Measurements from ENCODE around the gene CIAO3.

The CIAO3 gene

GRCh38 chr16:740764-741505, at the start of gene CIAO3:
Gene CIAO3, minus strand, starts transcription at chr16:740997. Its CDS starts 12 bp downstream, at chr16:740985.
- peak; percentile 86 for DNase-seq (ENCODE audit: low read depth, low spot score)

GRCh38 chr16:790086-790485, 49.3 kb upstream of the CIAO3 start:
- DNase-seq (ENCODE audit: low read depth, low spot score): no peak

- no peak for DNase-seq (ENCODE audit: low read depth, low spot score)
These were observed 48.5 kb upstream of the CIAO3 start for GRCh38 chr16:789191-789850.

- DNase-seq (ENCODE audit: low read depth, low spot score): peak; percentile 85
These were observed 47.8 kb upstream of the CIAO3 start, which contains the start of gene CHTF18 for GRCh38 chr16:788399-789126. Gene CHTF18, plus strand, starts transcription at chr16:788620. Its CDS starts 65 bp downstream, at chr16:788685.

GRCh38 chr16:787978-788398, 47.2 kb upstream of the CIAO3 start, which contains the start of gene RPUSD1:
Gene RPUSD1, minus strand, starts transcription at chr16:788381. Its CDS starts 644 bp downstream, at chr16:787737.
- DNase-seq (ENCODE audit: low read depth, low spot score): no peak

- DNase-seq (ENCODE audit: low read depth, low spot score): no peak
These were observed 46.6 kb upstream of the CIAO3 start for GRCh38 chr16:787321-787966.

- DNase-seq (ENCODE audit: low read depth, low spot score): peak; percentile 42
These were observed 45.1 kb upstream of the CIAO3 start for GRCh38 chr16:785563-786535.

- no peak for DNase-seq (ENCODE audit: low read depth, low spot score)
These were observed 43.6 kb upstream of the CIAO3 start for GRCh38 chr16:784431-784830.

- DNase-seq (ENCODE audit: low read depth, low spot score): no peak
These were observed 42.8 kb upstream of the CIAO3 start for GRCh38 chr16:783404-784161.

- DNase-seq (ENCODE audit: low read depth, low spot score): no peak
These were observed 42.1 kb upstream of the CIAO3 start for GRCh38 chr16:782766-783403.

- DNase-seq (ENCODE audit: low read depth, low spot score): no peak
These were observed 41.5 kb upstream of the CIAO3 start for GRCh38 chr16:782258-782657.

GRCh38 chr16:781346-782010, 40.7 kb upstream of the CIAO3 start:
- DNase-seq (ENCODE audit: low read depth, low spot score): no peak

- DNase-seq (ENCODE audit: low read depth, low spot score): no peak
These were observed 39.5 kb upstream of the CIAO3 start for GRCh38 chr16:780296-780695.

GRCh38 chr16:779561-779960, 38.8 kb upstream of the CIAO3 start:
- no peak for DNase-seq (ENCODE audit: low read depth, low spot score)

- DNase-seq (ENCODE audit: low read depth, low spot score): no peak
These were observed 38.2 kb upstream of the CIAO3 start for GRCh38 chr16:778909-779527.

GRCh38 chr16:778447-778846, 37.6 kb upstream of the CIAO3 start:
- DNase-seq (ENCODE audit: low read depth, low spot score): no peak

GRCh38 chr16:777826-778225, 37.0 kb upstream of the CIAO3 start:
- no peak for DNase-seq (ENCODE audit: low read depth, low spot score)

- no peak for DNase-seq (ENCODE audit: low read depth, low spot score)
These were observed 36.0 kb upstream of the CIAO3 start for GRCh38 chr16:776824-777223.

Measured in activated CD4-positive, CD25-positive, alpha-beta regulatory T cell treated with anti-CD3 and anti-CD28 coated beads, Interleukin-2, amount 50 U/mL, for 16 hours (primary cell).